Suppressor macrophage treated with lipopolysaccharide for 4 hours (primary cell): ENCODE measurements around the gene DRD4.

ENCODE experiments used
- DNase-seq: peaks from one replicate; pipeline ENCODE4 v3.0.0-alpha.2; 2020

Gene DRD4

DNA sequence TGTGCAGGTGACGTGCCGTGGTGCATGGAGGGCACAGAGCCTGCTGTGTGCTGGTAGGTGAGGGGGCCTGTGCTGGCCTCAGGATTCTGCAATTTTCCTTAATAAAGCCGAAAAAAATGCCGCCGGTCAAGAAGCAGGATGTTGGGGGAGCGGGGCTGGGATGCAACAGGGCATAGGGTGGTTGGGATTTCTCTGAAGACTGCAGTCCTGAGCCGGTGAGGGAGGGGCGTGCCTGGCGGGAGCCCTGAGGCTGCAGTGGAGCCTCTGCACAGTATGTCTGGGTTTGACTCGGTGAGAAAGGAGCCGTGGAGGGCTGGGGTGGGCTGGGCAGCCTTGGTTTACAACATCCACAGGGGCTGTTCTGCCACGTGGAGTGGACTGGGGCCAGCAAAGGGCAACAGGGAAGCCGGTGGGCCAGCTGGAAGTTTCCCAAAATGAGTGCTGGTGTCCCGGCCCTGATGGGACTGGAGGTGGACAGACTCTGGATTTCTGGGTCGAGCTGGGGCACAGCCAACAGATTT, 13.7 kb upstream of the DRD4 start:
- DNase-seq, result no peak

- no peak for DNase-seq
Measured at GRCh38 chr11:623999-624704, 12.9 kb upstream of the DRD4 start.

DNA sequence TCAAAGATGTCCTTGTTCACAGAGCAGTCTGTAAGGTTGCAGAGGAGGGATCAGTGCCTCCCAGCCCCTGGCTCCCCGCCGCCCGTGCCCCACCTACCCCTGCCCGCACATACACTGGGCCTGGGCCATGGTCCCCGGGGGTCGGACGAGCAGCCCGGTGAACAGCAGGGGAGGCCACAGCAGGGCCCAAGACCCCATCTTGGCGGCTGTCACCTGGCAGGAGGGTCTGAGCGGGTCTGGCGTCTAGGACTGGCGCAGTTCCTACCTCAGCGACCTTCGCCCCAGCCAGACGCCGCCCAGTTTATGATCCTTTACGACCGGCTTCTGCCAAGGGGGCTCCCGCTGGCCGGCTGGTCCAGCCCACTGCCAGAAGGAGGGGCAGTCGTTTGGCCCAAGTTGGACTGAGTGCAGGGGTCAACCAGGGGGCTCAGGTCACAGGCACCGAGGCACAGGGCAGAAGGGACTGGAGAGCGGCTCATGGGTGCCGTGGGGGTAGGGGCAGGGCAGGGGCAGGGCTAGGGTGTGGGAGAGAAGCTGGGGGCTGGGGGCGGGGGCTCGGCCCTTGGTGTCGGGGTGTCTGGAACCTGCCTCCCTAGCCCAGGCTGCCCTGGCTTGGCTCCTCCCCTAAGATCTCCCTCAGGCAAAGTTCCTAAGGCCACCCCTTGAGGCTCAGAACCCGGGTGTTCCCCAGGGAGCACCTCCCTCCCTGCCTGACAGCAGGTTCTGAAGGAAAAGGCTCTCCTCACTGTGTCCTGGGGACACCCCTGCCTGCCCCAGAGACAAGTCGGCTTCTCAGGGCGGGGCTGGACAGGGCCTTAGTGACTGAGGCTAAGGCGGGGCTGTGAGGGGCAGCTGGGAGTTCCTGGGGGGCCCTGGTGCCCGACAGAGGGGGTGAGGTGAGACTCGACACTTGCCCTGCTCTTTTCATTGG, 12.1 kb upstream of the DRD4 start, which contains the start of gene CDHR5:
Gene CDHR5, minus strand, starts transcription at position 251 of the 931 bp plus-strand sequence. Its CDS starts 53 bp downstream, at position 198.
- DNase-seq, result no peak

DNA sequence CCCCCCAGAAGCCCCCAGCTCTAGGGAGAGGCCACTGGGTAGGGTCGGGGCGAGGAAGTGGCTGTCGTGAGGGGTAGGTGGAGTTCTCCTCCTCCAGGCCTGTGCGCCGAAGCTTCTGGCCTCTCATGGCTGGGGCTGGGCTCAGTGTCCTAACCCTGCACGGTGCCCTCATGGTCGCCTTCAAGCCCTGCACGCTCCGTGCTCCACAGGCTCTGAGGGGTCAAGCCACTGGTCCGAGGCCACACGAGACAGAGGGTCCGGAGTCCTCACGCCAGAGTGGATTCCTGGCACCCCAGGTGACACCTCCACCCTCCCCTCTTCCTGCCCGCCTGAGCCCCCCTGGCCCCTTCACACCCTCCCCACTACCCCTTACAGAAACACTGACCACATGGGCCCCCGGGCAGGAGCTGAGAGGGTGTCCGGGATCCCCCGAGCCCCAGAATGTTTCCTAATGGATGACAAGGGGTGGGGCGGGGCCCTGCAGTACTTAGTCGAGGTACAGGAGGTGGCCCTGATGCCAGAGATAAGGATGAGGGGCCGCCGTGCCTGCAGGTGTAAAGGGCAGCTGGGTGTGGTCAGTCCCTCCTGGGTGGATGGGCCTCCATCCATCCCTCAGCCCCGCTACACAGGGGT, 11.3 kb upstream of the DRD4 start:
- DNase-seq, result no peak

DNA sequence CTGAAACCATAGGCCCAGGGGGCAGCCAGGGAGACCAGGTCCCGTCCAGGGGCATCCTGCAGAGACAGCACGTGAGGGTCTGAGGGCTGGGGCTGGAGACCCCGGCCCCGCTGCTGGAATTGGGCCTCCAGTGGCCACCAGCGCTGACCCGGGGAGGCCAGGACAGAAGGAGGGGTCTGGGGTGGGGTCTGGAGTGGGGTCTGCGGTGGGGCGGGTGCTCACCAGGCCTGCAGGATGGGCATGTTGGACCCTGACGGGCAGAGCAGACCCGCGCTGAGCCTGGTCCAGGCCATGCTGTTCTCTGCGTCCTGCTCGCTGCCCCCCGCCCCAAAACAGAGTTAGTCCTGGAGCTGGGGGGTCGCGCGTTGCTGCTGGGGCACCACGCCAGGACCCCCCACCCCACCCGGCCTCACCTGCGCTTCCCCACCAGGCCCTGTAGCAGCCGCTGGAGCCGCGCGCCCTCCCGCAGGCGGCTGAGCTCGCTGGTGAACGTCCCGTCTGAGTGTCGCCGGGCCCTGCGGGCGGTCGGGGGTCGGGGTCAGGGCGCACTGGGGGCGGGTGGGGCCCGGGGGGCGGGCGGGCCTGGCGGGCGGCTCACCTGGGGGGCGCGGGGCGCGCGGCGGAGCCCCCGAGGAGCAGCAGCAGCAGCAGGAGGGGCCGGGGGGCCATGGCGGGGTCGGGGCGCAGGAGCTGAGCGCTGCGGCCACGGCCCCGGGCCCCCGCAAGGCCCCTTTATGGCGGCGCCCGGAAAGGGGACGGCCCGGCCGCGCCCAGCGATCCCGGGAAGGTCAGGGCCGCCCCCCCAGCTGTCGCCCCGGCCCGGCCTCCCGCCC, 10.4 kb upstream of the DRD4 start, which contains the start of gene SCT:
Gene SCT, minus strand, starts transcription at position 707 of the 833 bp plus-strand sequence. Its CDS starts 38 bp downstream, at position 669.
- no peak for DNase-seq

GRCh38 chr11:627308-627576, 9.8 kb upstream of the DRD4 start:
- no peak for DNase-seq

DNA sequence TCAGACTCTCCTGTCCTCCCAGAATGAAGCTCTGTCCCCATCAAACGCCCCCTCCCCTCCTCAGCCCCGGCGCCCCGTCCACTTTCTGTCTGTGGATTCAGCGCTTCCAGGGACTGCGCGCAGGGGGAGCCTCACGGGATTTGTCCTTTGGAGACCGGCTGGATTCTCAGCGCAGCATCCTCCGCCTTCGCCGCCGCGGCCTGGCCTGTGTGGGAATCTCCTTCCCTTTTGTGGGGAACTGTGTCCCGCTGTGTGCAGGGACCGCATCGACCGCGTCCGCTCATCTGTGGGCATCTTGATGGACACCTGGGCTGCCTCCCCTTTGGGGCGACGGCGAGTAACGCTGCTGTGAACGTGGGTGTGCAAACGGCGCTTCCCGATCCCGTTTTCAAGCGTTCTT, 9.0 kb upstream of the DRD4 start:
- DNase-seq, result no peak

DNA sequence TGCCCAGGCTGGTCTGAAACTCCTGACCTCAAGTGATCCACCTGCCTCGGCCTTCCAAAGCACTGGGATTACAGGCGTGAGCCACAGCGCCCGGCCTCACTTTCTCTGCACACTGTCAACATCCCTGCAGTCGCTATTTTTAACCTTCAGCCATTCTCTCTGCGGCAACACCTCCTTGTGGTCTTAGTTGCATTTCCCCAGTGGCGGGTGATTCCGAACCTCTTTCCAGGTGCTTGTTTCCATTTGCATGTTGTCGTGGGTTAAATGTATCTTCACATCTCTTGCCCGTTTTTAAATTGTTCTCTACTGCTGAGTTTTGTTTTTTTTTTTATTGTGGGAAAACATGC, 7.9 kb upstream of the DRD4 start:
- no peak for DNase-seq

GRCh38 chr11:630871-631270, 6.2 kb upstream of the DRD4 start:
- no peak for DNase-seq

DNA sequence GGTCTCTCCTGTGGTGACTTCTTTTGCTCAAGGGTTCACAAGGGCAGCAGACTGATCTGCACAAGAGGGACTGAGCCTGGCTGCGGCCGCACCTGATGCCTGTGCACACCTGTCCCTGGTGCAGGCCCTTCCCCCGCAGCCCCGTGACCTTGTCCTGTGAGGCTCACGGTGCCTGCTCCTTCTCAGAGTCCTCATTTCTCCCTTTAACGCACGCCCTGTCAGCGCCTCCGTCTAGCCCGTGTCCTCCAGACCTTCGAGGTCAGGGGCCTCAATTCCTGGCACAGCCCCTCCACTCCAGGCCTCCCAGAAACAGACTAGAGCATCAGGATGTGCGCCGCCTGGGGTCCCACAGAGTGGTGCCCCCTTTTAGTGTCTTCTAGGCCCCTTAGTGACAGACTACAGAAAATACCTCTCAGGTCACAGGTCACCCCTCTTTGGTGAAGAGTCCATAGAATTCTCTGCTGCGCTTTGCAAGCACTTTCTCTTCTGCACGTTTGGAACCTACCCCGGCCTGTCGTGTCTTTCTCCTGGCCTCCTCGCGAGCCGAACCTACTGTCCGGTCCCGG, 1.0 kb upstream of the DRD4 start:
- DNase-seq, result no peak

DNA sequence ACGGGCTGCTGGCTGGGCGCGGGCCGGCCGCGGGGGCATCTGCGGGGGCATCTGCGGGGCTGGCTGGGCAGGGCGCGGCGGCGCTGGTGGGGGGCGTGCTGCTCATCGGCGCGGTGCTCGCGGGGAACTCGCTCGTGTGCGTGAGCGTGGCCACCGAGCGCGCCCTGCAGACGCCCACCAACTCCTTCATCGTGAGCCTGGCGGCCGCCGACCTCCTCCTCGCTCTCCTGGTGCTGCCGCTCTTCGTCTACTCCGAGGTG, 194 bp downstream of the DRD4 start:
- DNase-seq, result no peak

- DNase-seq, result no peak
Measured at GRCh38 chr11:637593-638521, 788 bp downstream of the DRD4 start.

- no peak for DNase-seq
Measured at GRCh38 chr11:638631-639331, 1.7 kb downstream of the DRD4 start.

DNA sequence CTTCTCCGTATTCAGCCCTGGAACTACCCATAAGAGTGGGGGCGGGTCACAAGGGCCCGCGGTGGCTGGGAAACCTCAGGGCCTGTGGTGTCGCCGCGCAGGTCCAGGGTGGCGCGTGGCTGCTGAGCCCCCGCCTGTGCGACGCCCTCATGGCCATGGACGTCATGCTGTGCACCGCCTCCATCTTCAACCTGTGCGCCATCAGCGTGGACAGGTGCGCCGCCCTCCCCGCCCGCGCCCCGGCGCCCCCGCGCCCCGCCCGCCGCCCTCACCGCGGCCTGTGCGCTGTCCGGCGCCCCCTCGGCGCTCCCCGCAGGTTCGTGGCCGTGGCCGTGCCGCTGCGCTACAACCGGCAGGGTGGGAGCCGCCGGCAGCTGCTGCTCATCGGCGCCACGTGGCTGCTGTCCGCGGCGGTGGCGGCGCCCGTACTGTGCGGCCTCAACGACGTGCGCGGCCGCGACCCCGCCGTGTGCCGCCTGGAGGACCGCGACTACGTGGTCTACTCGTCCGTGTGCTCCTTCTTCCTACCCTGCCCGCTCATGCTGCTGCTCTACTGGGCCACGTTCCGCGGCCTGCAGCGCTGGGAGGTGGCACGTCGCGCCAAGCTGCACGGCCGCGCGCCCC, 2.4 kb downstream of the DRD4 start:
- DNase-seq, result peak; percentile 15

DNA sequence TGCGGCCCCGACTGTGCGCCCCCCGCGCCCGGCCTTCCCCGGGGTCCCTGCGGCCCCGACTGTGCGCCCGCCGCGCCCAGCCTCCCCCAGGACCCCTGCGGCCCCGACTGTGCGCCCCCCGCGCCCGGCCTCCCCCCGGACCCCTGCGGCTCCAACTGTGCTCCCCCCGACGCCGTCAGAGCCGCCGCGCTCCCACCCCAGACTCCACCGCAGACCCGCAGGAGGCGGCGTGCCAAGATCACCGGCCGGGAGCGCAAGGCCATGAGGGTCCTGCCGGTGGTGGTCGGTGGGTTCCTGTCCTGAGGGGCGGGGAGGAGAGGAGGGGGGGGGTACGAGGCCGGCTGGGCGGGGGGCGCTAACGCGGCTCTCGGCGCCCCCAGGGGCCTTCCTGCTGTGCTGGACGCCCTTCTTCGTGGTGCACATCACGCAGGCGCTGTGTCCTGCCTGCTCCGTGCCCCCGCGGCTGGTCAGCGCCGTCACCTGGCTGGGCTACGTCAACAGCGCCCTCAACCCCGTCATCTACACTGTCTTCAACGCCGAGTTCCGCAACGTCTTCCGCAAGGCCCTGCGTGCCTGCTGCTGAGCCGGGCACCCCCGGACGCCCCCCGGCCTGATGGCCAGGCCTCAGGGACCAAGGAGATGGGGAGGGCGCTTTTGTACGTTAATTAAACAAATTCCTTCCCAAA, 3.1 kb downstream of the DRD4 start:
- peak; percentile 39 for DNase-seq

GRCh38 chr11:641806-642370, 4.8 kb downstream of the DRD4 start:
- no peak for DNase-seq

DNA sequence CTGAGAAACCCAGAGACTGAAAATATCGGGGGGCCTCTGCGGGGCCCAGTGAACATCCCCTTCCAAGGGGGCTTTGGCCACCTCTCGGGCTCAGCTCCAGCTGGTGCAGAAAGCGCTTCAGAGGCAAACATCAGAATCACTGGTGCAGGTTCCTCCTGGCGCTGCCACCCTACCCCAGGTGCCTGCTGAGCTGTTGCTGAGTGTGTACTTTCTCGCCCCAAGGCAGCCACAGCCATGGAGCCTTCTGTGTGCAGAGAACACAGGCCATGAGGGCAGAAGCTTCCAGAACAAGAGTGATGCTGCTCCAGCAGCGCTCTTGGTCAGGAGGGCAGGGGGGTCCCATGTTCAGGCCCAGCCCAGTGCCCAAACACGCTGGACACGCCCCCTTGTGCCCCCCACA, 6.3 kb downstream of the DRD4 start:
- DNase-seq, result no peak

- no peak for DNase-seq
Measured at GRCh38 chr11:643849-644738, 7.0 kb downstream of the DRD4 start.
